ENCODE data around the gene OSMR.

DNA sequence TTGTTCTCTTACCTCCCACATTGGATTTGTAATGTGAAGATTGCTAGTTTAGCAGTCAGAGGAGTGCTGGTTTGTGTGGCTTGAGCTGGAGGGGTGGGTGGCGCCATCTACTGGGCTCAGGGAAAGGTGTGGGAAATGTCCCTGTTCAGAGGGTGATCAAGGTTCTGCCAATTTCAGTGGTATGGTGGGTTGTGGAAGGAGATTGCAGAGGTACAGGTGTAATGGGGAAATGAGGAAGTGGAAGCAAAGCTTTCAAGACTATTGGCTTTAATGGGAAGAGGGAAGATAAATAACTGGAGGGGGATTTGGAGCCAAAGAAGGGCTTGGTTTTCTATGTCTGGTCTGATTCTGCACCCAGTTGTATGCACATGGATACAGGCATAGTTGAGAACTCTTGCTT is 76.4 kb downstream of the OSMR start:
- TF ChIP-seq POLR2AphosphoS5 (IDR thresholded peaks at IDR 0.05; ENCODE audit: low read depth) (no peak), CREB1 (CRISPR knock-in tag; IDR thresholded peaks at IDR 0.05; ENCODE audit: low read depth) (no peak), EZH2 (IDR thresholded peaks at IDR 0.05; ENCODE audit: low read depth, unreplicated experiment) (no peak), JUNB (IDR thresholded peaks at IDR 0.05; ENCODE audit: unreplicated experiment) (no peak), EZH2phosphoT487 (IDR thresholded peaks at IDR 0.05; ENCODE audit: unreplicated experiment) (no peak), ZNF331 (CRISPR knock-in tag; IDR thresholded peaks at IDR 0.05; ENCODE audit: low read depth) (no peak), ZNF114 (CRISPR knock-in tag; IDR thresholded peaks at IDR 0.05) (no peak)
- TF ChIP-seq, protein P1, sequence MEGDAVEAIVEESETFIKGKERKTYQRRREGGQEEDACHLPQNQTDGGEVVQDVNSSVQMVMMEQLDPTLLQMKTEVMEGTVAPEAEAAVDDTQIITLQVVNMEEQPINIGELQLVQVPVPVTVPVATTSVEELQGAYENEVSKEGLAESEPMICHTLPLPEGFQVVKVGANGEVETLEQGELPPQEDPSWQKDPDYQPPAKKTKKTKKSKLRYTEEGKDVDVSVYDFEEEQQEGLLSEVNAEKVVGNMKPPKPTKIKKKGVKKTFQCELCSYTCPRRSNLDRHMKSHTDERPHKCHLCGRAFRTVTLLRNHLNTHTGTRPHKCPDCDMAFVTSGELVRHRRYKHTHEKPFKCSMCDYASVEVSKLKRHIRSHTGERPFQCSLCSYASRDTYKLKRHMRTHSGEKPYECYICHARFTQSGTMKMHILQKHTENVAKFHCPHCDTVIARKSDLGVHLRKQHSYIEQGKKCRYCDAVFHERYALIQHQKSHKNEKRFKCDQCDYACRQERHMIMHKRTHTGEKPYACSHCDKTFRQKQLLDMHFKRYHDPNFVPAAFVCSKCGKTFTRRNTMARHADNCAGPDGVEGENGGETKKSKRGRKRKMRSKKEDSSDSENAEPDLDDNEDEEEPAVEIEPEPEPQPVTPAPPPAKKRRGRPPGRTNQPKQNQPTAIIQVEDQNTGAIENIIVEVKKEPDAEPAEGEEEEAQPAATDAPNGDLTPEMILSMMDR (conservative IDR thresholded peaks at IDR 0.05; ENCODE audit: low read depth in 2 of 2) = peak; percentile 93 to 96
- TF ChIP-seq, protein P2, sequence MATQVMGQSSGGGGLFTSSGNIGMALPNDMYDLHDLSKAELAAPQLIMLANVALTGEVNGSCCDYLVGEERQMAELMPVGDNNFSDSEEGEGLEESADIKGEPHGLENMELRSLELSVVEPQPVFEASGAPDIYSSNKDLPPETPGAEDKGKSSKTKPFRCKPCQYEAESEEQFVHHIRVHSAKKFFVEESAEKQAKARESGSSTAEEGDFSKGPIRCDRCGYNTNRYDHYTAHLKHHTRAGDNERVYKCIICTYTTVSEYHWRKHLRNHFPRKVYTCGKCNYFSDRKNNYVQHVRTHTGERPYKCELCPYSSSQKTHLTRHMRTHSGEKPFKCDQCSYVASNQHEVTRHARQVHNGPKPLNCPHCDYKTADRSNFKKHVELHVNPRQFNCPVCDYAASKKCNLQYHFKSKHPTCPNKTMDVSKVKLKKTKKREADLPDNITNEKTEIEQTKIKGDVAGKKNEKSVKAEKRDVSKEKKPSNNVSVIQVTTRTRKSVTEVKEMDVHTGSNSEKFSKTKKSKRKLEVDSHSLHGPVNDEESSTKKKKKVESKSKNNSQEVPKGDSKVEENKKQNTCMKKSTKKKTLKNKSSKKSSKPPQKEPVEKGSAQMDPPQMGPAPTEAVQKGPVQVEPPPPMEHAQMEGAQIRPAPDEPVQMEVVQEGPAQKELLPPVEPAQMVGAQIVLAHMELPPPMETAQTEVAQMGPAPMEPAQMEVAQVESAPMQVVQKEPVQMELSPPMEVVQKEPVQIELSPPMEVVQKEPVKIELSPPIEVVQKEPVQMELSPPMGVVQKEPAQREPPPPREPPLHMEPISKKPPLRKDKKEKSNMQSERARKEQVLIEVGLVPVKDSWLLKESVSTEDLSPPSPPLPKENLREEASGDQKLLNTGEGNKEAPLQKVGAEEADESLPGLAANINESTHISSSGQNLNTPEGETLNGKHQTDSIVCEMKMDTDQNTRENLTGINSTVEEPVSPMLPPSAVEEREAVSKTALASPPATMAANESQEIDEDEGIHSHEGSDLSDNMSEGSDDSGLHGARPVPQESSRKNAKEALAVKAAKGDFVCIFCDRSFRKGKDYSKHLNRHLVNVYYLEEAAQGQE (IDR thresholded peaks at IDR 0.05; ENCODE audit: unreplicated experiment) = peak; percentile 35
- TF ChIP-seq, protein P3, sequence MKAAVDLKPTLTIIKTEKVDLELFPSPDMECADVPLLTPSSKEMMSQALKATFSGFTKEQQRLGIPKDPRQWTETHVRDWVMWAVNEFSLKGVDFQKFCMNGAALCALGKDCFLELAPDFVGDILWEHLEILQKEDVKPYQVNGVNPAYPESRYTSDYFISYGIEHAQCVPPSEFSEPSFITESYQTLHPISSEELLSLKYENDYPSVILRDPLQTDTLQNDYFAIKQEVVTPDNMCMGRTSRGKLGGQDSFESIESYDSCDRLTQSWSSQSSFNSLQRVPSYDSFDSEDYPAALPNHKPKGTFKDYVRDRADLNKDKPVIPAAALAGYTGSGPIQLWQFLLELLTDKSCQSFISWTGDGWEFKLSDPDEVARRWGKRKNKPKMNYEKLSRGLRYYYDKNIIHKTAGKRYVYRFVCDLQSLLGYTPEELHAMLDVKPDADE (IDR thresholded peaks at IDR 0.05) = no peak

Measured in GM23338 (cell line).